Measurements from ENCODE around the gene LMTK3.

Gene LMTK3

DNA sequence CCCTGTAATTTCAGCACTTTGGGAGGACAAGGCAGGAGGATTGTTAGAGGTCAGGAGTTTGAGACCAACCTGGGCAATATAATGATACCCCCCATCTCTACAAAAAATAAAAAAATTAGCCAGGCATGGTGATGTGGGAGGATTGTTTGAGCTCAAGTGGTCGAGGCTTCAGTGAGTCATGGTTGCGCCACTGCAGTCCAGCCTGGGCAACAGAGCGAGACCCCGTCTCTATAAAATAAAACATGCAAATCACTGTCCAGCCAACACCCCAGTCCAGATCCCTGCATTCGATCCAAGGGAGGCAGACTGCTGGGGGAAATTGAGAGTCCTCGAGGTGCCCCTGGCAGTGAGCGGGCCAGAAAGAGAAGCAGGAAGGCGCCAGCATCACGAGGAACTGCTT is 35.5 kb downstream of the LMTK3 start (continued):
- TF ChIP-seq, protein P1, sequence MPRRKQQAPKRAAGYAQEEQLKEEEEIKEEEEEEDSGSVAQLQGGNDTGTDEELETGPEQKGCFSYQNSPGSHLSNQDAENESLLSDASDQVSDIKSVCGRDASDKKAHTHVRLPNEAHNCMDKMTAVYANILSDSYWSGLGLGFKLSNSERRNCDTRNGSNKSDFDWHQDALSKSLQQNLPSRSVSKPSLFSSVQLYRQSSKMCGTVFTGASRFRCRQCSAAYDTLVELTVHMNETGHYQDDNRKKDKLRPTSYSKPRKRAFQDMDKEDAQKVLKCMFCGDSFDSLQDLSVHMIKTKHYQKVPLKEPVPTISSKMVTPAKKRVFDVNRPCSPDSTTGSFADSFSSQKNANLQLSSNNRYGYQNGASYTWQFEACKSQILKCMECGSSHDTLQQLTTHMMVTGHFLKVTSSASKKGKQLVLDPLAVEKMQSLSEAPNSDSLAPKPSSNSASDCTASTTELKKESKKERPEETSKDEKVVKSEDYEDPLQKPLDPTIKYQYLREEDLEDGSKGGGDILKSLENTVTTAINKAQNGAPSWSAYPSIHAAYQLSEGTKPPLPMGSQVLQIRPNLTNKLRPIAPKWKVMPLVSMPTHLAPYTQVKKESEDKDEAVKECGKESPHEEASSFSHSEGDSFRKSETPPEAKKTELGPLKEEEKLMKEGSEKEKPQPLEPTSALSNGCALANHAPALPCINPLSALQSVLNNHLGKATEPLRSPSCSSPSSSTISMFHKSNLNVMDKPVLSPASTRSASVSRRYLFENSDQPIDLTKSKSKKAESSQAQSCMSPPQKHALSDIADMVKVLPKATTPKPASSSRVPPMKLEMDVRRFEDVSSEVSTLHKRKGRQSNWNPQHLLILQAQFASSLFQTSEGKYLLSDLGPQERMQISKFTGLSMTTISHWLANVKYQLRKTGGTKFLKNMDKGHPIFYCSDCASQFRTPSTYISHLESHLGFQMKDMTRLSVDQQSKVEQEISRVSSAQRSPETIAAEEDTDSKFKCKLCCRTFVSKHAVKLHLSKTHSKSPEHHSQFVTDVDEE (CRISPR knock-in tag; IDR thresholded peaks at IDR 0.05) = no peak
- TF ChIP-seq TOX (CRISPR knock-in tag; IDR thresholded peaks at IDR 0.05; ENCODE audit: borderline replicate concordance) (no peak), ESRRG (CRISPR knock-in tag; IDR thresholded peaks at IDR 0.05) (no peak)

DNA sequence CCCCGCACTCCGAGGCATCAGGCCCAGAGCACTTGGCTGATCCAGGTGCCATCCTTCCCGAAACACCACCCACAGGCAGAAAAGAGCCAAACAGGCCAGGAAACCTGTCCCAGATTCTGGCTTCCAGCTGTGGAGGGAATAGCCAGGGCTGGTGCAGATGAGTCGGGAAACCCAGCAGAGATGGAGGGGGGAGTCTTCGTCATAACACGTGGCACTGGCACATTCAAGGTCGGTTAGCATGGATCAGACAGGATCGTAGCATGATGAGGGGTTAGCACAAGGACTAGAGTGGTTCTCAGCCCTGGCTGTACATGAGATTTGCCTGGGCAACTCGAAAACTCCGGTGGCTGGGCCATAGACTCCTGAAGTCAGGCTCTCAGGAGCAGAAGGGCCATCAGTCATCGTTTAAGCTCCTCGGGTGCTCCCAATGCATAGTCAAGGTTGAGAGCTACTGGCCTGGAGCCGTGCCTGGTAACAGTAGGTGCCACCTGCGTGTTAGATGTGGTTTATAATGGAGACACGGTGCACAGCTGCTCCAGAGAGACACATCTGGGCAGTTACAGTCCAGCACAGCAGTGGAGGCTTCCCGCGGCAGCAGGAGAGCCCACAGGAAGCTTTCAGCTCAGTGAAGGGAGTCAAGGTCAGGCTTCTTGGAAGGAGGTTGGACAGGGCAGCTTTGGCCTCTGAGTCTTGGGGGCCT is 36.1 kb downstream of the LMTK3 start:
- ATAC-seq = no peak
- no peak for TF ChIP-seq ZNF70 (CRISPR knock-in tag; IDR thresholded peaks at IDR 0.05)
- TF ChIP-seq, protein P1 (CRISPR knock-in tag; IDR thresholded peaks at IDR 0.05) = no peak
- no peak for TF ChIP-seq OSR1 (CRISPR knock-in tag; IDR thresholded peaks at IDR 0.05)
- no peak for TF ChIP-seq CSDC2 (CRISPR knock-in tag; IDR thresholded peaks at IDR 0.05)
- no peak for TF ChIP-seq TOX (CRISPR knock-in tag; IDR thresholded peaks at IDR 0.05; ENCODE audit: borderline replicate concordance)
- TF ChIP-seq TCF4 (CRISPR knock-in tag; IDR thresholded peaks at IDR 0.05; ENCODE audit: borderline replicate concordance) = no peak
- no peak for TF ChIP-seq GLIS3 (CRISPR knock-in tag; IDR thresholded peaks at IDR 0.05)
- TF ChIP-seq ESRRG (CRISPR knock-in tag; IDR thresholded peaks at IDR 0.05) = no peak
- TF ChIP-seq ZFP30 (CRISPR knock-in tag; IDR thresholded peaks at IDR 0.05) = no peak
- TF ChIP-seq, protein P2, sequence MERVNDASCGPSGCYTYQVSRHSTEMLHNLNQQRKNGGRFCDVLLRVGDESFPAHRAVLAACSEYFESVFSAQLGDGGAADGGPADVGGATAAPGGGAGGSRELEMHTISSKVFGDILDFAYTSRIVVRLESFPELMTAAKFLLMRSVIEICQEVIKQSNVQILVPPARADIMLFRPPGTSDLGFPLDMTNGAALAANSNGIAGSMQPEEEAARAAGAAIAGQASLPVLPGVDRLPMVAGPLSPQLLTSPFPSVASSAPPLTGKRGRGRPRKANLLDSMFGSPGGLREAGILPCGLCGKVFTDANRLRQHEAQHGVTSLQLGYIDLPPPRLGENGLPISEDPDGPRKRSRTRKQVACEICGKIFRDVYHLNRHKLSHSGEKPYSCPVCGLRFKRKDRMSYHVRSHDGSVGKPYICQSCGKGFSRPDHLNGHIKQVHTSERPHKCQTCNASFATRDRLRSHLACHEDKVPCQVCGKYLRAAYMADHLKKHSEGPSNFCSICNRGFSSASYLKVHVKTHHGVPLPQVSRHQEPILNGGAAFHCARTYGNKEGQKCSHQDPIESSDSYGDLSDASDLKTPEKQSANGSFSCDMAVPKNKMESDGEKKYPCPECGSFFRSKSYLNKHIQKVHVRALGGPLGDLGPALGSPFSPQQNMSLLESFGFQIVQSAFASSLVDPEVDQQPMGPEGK (CRISPR knock-in tag; IDR thresholded peaks at IDR 0.05; ENCODE audit: borderline replicate concordance) = no peak
- TF ChIP-seq ZFP3 (CRISPR knock-in tag; IDR thresholded peaks at IDR 0.05) = no peak
- no peak for TF ChIP-seq ARNTL (CRISPR knock-in tag; IDR thresholded peaks at IDR 0.05; ENCODE audit: borderline replicate concordance, low read depth)
- TF ChIP-seq BACH2 (CRISPR knock-in tag; IDR thresholded peaks at IDR 0.05; ENCODE audit: borderline replicate concordance) = no peak
- no peak for TF ChIP-seq ZC3H10 (CRISPR knock-in tag; IDR thresholded peaks at IDR 0.05)
- TF ChIP-seq, protein P3, sequence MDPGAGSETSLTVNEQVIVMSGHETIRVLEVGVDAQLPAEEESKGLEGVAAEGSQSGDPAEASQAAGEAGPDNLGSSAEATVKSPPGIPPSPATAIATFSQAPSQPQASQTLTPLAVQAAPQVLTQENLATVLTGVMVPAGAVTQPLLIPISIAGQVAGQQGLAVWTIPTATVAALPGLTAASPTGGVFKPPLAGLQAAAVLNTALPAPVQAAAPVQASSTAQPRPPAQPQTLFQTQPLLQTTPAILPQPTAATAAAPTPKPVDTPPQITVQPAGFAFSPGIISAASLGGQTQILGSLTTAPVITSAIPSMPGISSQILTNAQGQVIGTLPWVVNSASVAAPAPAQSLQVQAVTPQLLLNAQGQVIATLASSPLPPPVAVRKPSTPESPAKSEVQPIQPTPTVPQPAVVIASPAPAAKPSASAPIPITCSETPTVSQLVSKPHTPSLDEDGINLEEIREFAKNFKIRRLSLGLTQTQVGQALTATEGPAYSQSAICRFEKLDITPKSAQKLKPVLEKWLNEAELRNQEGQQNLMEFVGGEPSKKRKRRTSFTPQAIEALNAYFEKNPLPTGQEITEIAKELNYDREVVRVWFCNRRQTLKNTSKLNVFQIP (CRISPR knock-in tag; IDR thresholded peaks at IDR 0.05; ENCODE audit: borderline replicate concordance, low read depth) = no peak
- TF ChIP-seq, protein P4, sequence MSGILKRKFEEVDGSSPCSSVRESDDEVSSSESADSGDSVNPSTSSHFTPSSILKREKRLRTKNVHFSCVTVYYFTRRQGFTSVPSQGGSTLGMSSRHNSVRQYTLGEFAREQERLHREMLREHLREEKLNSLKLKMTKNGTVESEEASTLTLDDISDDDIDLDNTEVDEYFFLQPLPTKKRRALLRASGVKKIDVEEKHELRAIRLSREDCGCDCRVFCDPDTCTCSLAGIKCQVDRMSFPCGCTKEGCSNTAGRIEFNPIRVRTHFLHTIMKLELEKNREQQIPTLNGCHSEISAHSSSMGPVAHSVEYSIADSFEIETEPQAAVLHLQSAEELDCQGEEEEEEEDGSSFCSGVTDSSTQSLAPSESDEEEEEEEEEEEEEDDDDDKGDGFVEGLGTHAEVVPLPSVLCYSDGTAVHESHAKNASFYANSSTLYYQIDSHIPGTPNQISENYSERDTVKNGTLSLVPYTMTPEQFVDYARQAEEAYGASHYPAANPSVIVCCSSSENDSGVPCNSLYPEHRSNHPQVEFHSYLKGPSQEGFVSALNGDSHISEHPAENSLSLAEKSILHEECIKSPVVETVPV (CRISPR knock-in tag; IDR thresholded peaks at IDR 0.05) = no peak
- no peak for TF ChIP-seq ZNF8 (CRISPR knock-in tag; IDR thresholded peaks at IDR 0.05)
- no peak for TF ChIP-seq SNAI2 (CRISPR knock-in tag; IDR thresholded peaks at IDR 0.05)
- TF ChIP-seq PPARA (CRISPR knock-in tag; IDR thresholded peaks at IDR 0.05; ENCODE audit: borderline replicate concordance) = no peak

Measured in SK-N-SH treated with all-trans-retinoic acid at 6 μM for 48 hours (cell line).